Ovary (tissue), 9 donors: ENCODE results near the gene TTC28. TPM values are rescaled to one million over a fixed set of nuclear protein-coding genes. Genes with fewer than 3 reads are reported as not detected.
A peak's percentile ranks its signal among the peaks of the same experiment; 100 is the strongest.

Source experiments
- DNase-seq, 5 donors: peaks; one replicate each; pipeline ENCODE4 v3.0.0-alpha.2; 2019 to 2020
- H3K27ac ChIP-seq, 2 donors: fragments of 200-600 bp; one replicate each; pipeline versions ENCODE4 v1.5.1 to v1.8.0; 2019 to 2022
- H3K27me3 ChIP-seq: fragments of 200-600 bp; one replicate; pipeline ENCODE4 v1.8.0; 2022
- H3K36me3 ChIP-seq: fragments of 200-600 bp; sonication (generic); one replicate; pipeline ENCODE4 v1.5.1; 2019
- H3K4me1 ChIP-seq: one replicate; pipeline ENCODE4 v1.8.1; 2013; ENCODE audit warnings: mild to moderate bottlenecking, moderate library complexity; ENCODE audit not compliant: insufficient read depth
- H3K4me3 ChIP-seq: fragments of 200-600 bp; sonication (generic); one replicate; pipeline ENCODE4 v1.5.1; 2017
- H3K9me3 ChIP-seq, 2 donors: fragments of 200-600 bp in 1 of 2; sonication (generic) in 1 of 2; one replicate each; pipeline versions ENCODE4 v1.5.1 to v1.8.1; 2013 to 2019; ENCODE audit warnings: mild to moderate bottlenecking in 1 of 2, moderate library complexity in 1 of 2
- EP300 ChIP-seq: sonication (generic); formaldehyde crosslinking; IDR thresholded peaks from one replicate; pipeline ENCODE4 v1.6.1; 2017; ENCODE audit warnings: antibody characterized with exemption
- POLR2A ChIP-seq: fragments of 450-650 bp; IDR thresholded peaks from one replicate; pipeline ENCODE4 v1.6.1; 2017; ENCODE audit warnings: antibody characterized with exemption, mild to moderate bottlenecking, moderate library complexity
- WGBS, 3 donors: extraction: QIAGEN DNeasy Blood & Tissue Kit in 1 of 3; methylation state at CpG; one replicate each; pipeline versions ENCODE4 v1.1.5 to v1.1.7; 2013 to 2017; 5-methylcytosine and 5-hydroxymethylcytosine counted together
- intact Hi-C, 4 donors: fragments of 100-400 bp; cut with DNase I; formaldehyde crosslinking; loops; one replicate each; pipeline versions ENCODE4 v1.11.0 to v1.15.1; 2022 to 2023
- polyA plus RNA-seq, 2 donors: library from polyadenylated mRNA; stranded (reverse); fragments of 200-250 nt in 1 of 2; fragments of 350-450 nt in 1 of 2; fragmentation: Illumina TruSeq in 1 of 2; extraction: RNeasy Lipid Tissue Mini Kit (QIAGEN cat#74804) in 1 of 2; gene quantifications; one replicate each; pipeline ENCODE4 v1.2.3, GENCODE V29; 2013 to 2014
- total RNA-seq, 7 donors: library from RNA; depleted of rRNA in 2 of 7; stranded (reverse); fragments of >200 nt in 2 of 7; fragmentation: NEBNext Ultra II Directional in 3 of 7; extraction: Animal tissue kit (Norgen Biotek cat#: 25700) in 3 of 7; gene quantifications; one replicate each; pipeline versions ENCODE4 v1.1.0 to v1.2.4, GENCODE V29; 2016 to 2023
- TF ChIP-seq, protein P1 (sequence below), 3 donors: fragments of 450-650 bp in 2 of 3; fragments of 200-600 bp in 1 of 3; IDR thresholded peaks; one replicate each; pipeline versions ENCODE4 v1.5.1 to v1.8.0; 2016 to 2022; ENCODE audit warnings: antibody characterized with exemption in 3 of 3, mild to moderate bottlenecking in 1 of 3
- donor health status: DM: no; HTN: no; CAD: no; lungs with moderate emphysema.
- donor health status: DM: no; HTN: no; CAD: no.
- donor health status: Bipolar disorder and iron deficiency.
- donor health status: DM: yes; HTN: yes; CAD: no.
- donor health status: DM: no; HTN: no; CAD: no.
- donor health status: DM: yes; HTN: yes; CAD: no.

The TTC28 gene
- total and polyA plus RNA-seq, 9 donors: 16.7 to 127 (median 72.9) TPM

DNA sequence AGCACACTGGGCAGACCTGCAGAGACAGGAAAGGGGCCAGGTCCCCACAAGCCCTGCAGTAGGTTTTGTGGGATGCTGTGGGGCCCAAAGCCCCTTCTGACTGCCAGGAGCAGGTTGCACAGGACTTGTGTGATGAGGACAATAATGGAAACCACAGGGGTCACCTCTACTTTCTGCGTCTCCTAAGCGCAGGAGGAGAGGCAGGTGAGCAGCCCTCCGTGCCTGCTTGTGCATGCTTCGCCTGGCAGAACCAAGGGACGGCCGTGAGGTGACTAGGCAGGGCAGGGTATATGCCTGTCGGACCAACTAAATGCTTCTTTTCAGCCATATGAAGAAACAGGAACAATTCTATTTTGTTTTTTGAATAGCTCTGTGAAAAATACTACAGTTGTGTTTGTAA, 682.7 kb downstream of the TTC28 start:
- intact Hi-C loops: no loop called here
- TF ChIP-seq POLR2A (no peak), EP300 (no peak)
- TF ChIP-seq, protein P1, sequence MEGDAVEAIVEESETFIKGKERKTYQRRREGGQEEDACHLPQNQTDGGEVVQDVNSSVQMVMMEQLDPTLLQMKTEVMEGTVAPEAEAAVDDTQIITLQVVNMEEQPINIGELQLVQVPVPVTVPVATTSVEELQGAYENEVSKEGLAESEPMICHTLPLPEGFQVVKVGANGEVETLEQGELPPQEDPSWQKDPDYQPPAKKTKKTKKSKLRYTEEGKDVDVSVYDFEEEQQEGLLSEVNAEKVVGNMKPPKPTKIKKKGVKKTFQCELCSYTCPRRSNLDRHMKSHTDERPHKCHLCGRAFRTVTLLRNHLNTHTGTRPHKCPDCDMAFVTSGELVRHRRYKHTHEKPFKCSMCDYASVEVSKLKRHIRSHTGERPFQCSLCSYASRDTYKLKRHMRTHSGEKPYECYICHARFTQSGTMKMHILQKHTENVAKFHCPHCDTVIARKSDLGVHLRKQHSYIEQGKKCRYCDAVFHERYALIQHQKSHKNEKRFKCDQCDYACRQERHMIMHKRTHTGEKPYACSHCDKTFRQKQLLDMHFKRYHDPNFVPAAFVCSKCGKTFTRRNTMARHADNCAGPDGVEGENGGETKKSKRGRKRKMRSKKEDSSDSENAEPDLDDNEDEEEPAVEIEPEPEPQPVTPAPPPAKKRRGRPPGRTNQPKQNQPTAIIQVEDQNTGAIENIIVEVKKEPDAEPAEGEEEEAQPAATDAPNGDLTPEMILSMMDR (IDR thresholded peaks at IDR 0.05): no peak
- 93 to 96% (median 95%) methylated on average over 7 of the region's 7 CpGs for whole genome bisulfite sequencing, 3 donors
- Histone ChIP-seq H3K36me3 (no peaks in the 10 kb centered on the region), H3K27ac (no peak overlapping the region), H3K4me3 (no peak overlapping the region), H3K27me3 (no peaks in the 10 kb centered on the region), H3K9me3 (no peaks in the 10 kb centered on the region), H3K4me1 (no peaks in the 10 kb centered on the region)
- DNase-seq: peak in 1 of 5 donors; percentile 9

- H3K4me3 ChIP-seq: no peak overlapping the region
- no peaks in the 10 kb centered on the region for H3K4me1 ChIP-seq
- no peak overlapping the region for H3K27ac ChIP-seq
- no peaks in the 10 kb centered on the region for H3K27me3 ChIP-seq
- 84 to 90% (median 88%) methylated on average over 6 of the region's 6 CpGs for WGBS, 3 donors
- DNase-seq: peak in 2 of 5 donors; percentile 6 to 12
- TF ChIP-seq, protein P1 (IDR thresholded peaks at IDR 0.05): no peak
- TF ChIP-seq EP300 (no peak), POLR2A (no peak)
- no peaks in the 10 kb centered on the region for H3K9me3 ChIP-seq
- H3K36me3 ChIP-seq: no peaks in the 10 kb centered on the region
- intact Hi-C loops: no loop called here
These were observed 683.1 kb downstream of the TTC28 start for GRCh38 chr22:27996529-27996925.

GRCh38 chr22:27995801-27996528, 683.7 kb downstream of the TTC28 start:
- Histone ChIP-seq H3K27me3 (no peaks in the 10 kb centered on the region), H3K36me3 (no peaks in the 10 kb centered on the region)
- WGBS, 3 donors: 91 to 94% (median 92%) methylated on average over 25 of the region's 25 CpGs

GRCh38 chr22:27994481-27995331, 684.9 kb downstream of the TTC28 start:
- Histone ChIP-seq H3K4me3 (no peak overlapping the region), H3K4me1 (no peaks in the 10 kb centered on the region), H3K9me3 (no peaks in the 10 kb centered on the region), H3K27me3 (no peaks in the 10 kb centered on the region), H3K36me3 (no peaks in the 10 kb centered on the region), H3K27ac (no peak overlapping the region)
- DNase-seq: peak in 4 of 5 donors; percentile 14 to 23 (median 18)
- TF ChIP-seq, protein P1 (IDR thresholded peaks at IDR 0.05): no peak
- TF ChIP-seq EP300 (no peak), POLR2A (no peak)
- 84 to 88% (median 87%) methylated on average over 14 of the region's 14 CpGs for WGBS, 3 donors
- intact Hi-C loops: no loop called here

More at GRCh38 chr22:27995801-27996528, 683.7 kb downstream of the TTC28 start:
- DNase-seq: peak in 2 of 5 donors; percentile 25 to 29
- Histone ChIP-seq H3K4me1 (no peaks in the 10 kb centered on the region), H3K27ac (no peak overlapping the region), H3K9me3 (no peaks in the 10 kb centered on the region), H3K4me3 (no peak overlapping the region)
- intact Hi-C loops: no loop called here
- TF ChIP-seq EP300 (no peak), POLR2A (no peak)
- TF ChIP-seq, protein P1 (IDR thresholded peaks at IDR 0.05): no peak
